Central memory CD8-positive, alpha-beta T cell (primary cell): ENCODE data around the gene EVI5L.
"Not testable (repeated sequence)": the region's sequence is repeated elsewhere in the genome, so short reads cannot be mapped to it uniquely, and the experiment has no call there.

Experiments
- ATAC-seq: fragments of 150-1000 bp; cut with Tn5 transposase; replicated peaks from 2 replicates; pipeline ENCODE4 v1.10.0; 2022; ENCODE audit warnings: mild to moderate bottlenecking, moderate FRiP score, moderate number of reproducible peaks; ENCODE audit not compliant: poor library complexity, severe bottlenecking; ENCODE audit errors: extremely low read depth
- DNase-seq, 2 donors: peaks; one replicate each; pipeline ENCODE4 v3.0.0; 2021; ENCODE audit warnings: low spot score in 2 of 2
- H3K27ac Mint-ChIP-seq: one replicate; pipeline ENCODE4 v1.8.0; 2022; ENCODE audit warnings: low read depth, mild to moderate bottlenecking, moderate library complexity, mixed read lengths
- H3K27me3 Mint-ChIP-seq: one replicate; pipeline ENCODE4 v1.8.0; 2022; ENCODE audit warnings: mixed read lengths
- H3K36me3 Mint-ChIP-seq: one replicate; pipeline ENCODE4 v1.8.0; 2022; ENCODE audit warnings: mild to moderate bottlenecking, moderate library complexity, mixed read lengths; ENCODE audit not compliant: insufficient read depth
- H3K4me1 Mint-ChIP-seq: one replicate; pipeline ENCODE4 v1.8.0; 2022; ENCODE audit warnings: mixed read lengths
- H3K4me3 Mint-ChIP-seq: one replicate; pipeline ENCODE4 v1.8.0; 2022; ENCODE audit warnings: mild to moderate bottlenecking, moderate library complexity, mixed read lengths
- H3K9me3 Mint-ChIP-seq: one replicate; pipeline ENCODE4 v1.8.0; 2022; ENCODE audit warnings: mixed read lengths

Gene EVI5L

DNA sequence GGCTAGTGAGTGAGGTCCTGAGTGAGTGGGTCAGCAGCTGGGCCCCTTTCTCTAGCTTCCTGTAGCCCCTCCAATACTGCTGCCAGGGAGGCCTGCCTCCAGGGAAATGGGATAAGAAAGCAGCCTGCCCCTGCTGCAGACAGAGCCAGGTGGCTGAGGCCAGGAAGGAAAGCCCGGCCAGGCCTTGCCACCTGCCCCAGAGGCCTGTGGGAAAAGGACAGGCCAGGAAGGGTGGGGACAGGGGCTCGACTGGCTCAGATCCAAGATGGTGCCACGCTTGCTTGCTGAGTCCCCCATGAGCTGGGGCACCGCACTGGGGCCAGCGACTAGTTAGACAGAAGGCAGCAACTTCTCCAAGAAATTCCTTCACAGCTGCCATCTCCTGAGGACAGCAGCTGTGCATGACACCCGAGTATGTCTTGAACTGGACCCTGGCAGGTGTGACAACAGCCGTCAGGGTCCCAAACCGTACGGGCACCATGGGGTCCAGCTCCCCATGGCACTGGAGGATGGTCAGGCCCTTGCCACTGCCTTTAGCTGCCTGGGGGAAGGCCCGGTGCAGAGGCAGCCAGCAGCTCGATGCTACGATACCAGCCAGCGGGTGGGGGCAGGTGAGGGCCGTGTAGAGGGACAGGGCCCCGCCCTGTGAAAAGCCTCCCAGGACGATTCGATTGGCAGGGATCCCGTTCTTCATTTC is 49.2 kb downstream of the EVI5L start:
- ATAC-seq (no peak), DNase-seq (no peak)

DNA sequence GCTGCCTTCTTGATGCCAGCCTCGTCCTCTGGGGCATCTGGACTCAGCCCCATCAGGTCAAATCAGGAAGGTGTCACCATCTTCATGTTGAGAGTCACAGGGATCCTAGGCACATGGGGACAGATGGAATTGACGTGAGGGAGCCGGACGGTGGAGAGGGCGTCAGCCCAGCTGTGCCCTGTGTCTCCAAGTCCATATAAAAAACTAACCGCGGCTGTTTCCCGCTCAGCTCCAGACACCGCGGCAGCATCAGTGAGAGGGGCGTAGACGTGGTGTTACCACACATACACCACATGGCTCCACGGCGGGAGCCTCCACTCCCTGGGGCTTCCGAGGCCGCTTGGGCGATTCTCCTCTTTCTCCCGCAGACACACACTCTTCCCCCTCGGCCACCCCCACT is 49.8 kb downstream of the EVI5L start:
- no peak for DNase-seq
- no peaks in the 10 kb centered on the region for H3K4me1 Mint-ChIP-seq
- H3K4me3 Mint-ChIP-seq = no peak overlapping the region
- H3K27ac Mint-ChIP-seq = no peak overlapping the region
- no peaks in the 10 kb centered on the region for H3K27me3 Mint-ChIP-seq
- ATAC-seq = no peak
- no peaks in the 10 kb centered on the region for H3K9me3 Mint-ChIP-seq
- H3K36me3 Mint-ChIP-seq = peaks cover 4% of the 10 kb centered on the region

More for the DNA sequence above, 49.2 kb downstream of the EVI5L start:
- Mint-ChIP-seq H3K27ac (no peak overlapping the region), H3K4me3 (no peak overlapping the region), H3K36me3 (peaks cover 4% of the 10 kb centered on the region), H3K9me3 (no peaks in the 10 kb centered on the region), H3K4me1 (no peaks in the 10 kb centered on the region), H3K27me3 (no peaks in the 10 kb centered on the region)

DNA sequence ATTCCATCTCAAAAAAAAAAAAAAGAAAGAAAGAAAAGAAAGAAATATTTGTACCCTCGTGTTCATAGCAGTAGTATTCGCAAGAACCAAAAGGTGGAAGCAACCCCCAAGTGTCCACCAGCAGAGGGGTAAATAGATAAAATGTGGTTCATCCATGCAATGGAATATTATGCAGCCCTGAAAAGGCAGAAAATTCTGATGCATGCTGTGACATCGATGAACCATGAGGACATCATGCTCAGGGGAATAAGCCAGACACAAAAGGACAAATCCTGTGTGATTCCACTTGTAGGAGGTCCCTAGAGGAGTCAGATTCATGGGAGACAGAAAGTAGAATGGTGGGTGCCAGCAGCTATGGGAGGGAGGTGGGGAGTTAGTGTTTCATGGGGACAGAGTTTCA is 51.9 kb downstream of the EVI5L start:
- DNase-seq = no peak
- Mint-ChIP-seq H3K9me3 (no peaks in the 10 kb centered on the region), H3K27me3 (no peaks in the 10 kb centered on the region), H3K27ac (no peak overlapping the region), H3K4me3 (no peak overlapping the region), H3K36me3 (peaks cover 4% of the 10 kb centered on the region), H3K4me1 (no peaks in the 10 kb centered on the region)
- ATAC-seq = no peak

DNA sequence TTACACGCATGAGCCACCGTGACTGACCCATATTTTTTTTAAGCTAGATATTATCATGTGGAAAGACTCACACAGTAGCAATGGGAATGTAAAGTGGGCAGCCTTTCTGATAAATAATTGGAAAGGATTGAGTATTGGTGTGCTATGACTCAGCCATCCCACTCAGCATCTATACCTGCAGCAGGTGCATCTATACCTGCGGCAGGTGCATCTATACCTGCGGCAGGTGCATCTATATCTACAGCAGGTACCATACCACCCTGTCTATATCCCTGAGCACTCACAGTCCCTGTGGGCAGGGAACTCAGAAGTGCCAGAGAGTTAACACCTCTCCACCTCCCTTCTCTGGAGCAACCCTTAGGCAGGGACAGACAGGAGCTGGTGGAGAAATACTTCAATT is 53.1 kb downstream of the EVI5L start:
- ATAC-seq (no peak), DNase-seq (no peak)
- H3K27me3 Mint-ChIP-seq = peaks cover 10% of the 10 kb centered on the region
- peaks cover 3% of the 10 kb centered on the region for H3K36me3 Mint-ChIP-seq
- no peaks in the 10 kb centered on the region for H3K4me1 Mint-ChIP-seq
- no peak overlapping the region for H3K27ac Mint-ChIP-seq
- H3K9me3 Mint-ChIP-seq = no peaks in the 10 kb centered on the region
- no peak overlapping the region for H3K4me3 Mint-ChIP-seq

DNA sequence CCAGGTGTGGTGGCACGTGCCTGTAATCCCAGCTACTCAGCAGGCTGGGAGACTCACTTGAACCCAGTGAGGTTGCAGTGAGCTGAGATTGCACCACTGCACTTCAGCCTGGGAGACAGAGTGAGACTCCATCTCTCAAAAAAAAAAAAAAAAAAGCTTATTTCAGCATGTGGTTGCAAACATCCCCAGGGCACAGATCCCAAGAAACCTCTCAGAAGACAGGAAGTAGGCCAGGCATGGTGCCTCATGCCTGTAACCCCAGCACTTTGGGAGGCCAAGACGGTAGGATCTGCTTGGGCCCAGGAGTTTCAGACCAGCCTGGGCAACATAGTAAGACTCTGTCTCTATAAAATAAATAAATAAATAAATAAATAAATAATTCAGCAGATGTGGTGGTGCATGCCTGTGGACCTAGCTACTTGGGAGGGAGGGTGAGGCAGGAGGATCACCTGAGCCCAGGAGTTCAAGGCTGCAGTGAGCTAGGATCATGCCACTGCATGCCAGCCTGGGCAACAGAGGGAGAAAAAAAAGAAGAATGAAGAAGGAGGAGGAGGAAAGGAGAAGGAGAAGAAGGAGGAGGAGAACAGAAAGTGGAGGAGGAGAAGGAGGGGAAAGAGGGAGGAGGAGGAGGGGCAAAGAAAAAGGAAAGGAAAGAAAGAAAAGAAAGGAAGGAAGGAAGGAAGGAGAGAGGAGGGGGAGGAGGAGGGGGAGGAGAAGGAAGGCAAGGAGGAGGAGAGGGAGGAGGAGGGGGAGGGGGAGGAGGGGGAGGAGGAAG is 54.0 kb downstream of the EVI5L start:
- Mint-ChIP-seq H3K9me3 (no peaks in the 10 kb centered on the region), H3K36me3 (peaks cover 3% of the 10 kb centered on the region), H3K27me3 (peaks cover 15% of the 10 kb centered on the region), H3K4me3 (no peak overlapping the region), H3K4me1 (no peaks in the 10 kb centered on the region), H3K27ac (no peak overlapping the region)
- ATAC-seq (no peak), DNase-seq (no peak)

DNA sequence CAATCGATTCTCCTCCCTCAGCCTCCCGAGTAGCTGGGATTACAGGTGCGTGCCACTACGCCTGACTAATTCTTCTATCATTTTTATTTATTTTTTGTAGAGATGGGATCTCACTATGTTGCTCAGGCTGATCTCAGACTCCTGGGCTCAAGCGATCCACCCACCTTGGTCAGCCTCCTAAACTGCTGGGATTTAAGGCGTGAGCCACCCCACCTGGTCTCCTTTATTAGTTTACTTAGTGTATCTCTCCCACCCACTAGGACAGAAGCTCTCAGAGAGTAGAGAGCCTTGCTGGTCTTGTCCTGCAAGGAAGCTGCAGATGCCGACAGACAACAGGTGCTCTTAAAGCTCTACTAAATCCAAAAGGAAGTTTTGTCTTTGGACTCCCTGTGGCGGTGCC is 55.8 kb downstream of the EVI5L start:
- H3K9me3 Mint-ChIP-seq = no peaks in the 10 kb centered on the region
- H3K27me3 Mint-ChIP-seq = peaks cover 20% of the 10 kb centered on the region
- no peak overlapping the region for H3K27ac Mint-ChIP-seq
- DNase-seq (no peak), ATAC-seq (no peak)
- no peak overlapping the region for H3K4me3 Mint-ChIP-seq
- peaks cover 3% of the 10 kb centered on the region for H3K36me3 Mint-ChIP-seq
- H3K4me1 Mint-ChIP-seq = no peaks in the 10 kb centered on the region

DNA sequence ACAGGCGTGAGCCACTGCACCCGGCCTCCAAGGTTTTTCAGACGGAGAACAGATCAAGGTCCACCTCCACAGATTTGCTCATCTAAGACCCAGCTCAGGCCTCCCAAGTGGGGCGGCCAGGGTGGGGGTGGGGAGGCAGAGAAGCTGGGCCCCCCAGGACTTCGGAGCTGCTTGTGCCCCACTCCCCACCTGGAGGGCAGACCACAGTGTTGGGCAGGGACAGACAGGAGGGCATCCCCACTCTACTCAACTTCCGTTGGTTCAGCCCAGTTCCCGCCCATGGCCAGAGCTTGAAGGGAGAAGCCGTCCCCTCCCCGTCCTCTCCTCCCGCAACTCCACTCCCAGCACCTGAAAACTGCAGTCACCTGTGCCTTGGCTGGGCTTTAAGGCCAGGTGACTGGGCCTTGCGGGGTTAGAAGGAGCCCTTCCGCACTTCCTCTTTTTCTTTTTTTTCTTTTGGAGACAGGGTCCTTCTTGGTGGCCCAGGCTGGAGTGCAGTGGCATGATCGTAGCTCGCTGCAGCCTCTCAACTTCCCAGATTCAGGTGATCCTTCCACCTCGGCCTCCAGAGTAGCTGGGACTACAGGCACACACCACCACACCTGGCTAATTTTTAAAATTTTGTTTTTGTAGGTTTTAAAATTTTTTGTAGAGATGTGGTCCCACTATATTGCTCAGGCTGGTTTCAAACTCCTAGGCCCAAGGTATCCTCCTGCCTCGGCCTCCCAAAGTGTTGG is 57.6 kb downstream of the EVI5L start:
- Mint-ChIP-seq H3K36me3 (peaks cover 1% of the 10 kb centered on the region), H3K4me3 (no peak overlapping the region), H3K27ac (no peak overlapping the region), H3K9me3 (no peaks in the 10 kb centered on the region), H3K27me3 (peaks cover 20% of the 10 kb centered on the region), H3K4me1 (no peaks in the 10 kb centered on the region)
- DNase-seq (no peak), ATAC-seq (no peak)

DNA sequence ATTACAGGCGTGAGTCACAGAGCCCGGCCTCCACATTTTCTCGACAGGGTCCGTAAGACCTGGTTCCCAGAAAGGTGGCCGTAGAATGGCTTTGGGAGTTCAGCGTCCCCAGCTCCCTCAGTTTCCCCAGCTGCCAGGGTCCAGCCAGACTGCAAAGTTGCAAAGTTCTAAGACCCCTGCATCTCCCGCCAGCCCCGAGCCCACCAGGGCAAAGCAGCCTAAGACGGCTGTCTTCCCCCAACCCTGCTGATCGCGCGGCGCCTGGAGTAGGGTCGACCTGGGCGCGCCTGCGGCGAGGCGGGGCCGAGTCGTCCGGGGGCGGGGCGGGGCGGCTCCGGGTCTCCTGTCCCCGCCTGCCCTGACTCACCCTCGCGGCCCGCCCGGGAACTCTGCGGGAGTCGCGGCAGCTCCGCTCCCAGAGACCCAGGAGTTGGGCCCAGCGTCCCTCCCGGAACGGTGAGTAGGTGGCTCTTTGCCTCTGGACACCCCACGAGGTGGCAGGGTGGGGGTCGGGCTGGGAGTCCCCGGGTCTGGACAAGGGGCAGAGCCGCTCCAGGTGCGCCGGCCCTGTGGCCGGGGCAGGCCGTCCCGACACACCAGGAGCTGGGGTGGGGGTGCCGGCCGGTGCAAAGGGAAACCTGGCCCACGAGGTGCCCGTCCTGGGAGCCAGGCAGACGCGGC is 58.3 kb downstream of the EVI5L start, which contains the start of gene LRRC8E:
TSS of gene LRRC8E (plus strand) at position 366 of the 681 bp plus-strand sequence. CDS start 7,094 bp downstream, outside the sequence.
- Mint-ChIP-seq H3K27me3 (peaks cover 20% of the 10 kb centered on the region), H3K27ac (no peak within 1 kb of the TSS), H3K36me3 (peaks cover 1% of the 10 kb centered on the region), H3K4me3 (no peak within 1 kb of the TSS), H3K9me3 (no peaks in the 10 kb centered on the region), H3K4me1 (no peaks in the 10 kb centered on the region)
- ATAC-seq = no peak
- DNase-seq = no peak

DNA sequence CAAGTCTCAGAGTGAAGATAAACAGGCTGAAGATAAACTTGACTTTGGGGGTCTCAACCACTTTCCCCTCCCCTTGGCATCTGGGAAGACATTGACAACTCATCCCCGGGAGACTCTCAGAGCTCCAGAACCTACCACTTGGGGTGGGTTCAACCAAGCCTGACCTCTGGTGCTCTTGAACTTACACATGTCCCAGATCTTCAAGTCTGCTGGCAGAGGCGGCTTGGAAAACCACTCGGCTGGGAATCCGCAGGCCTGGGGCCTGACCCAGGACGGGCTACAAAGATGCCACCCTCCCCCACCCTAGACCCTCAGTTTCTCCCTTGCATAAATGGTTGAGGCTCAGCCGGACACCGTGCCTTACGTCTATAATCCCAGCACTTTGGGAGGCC is 58.8 kb downstream of the EVI5L start:
- no peak for DNase-seq
- Mint-ChIP-seq H3K9me3 (no peaks in the 10 kb centered on the region), H3K4me1 (no peaks in the 10 kb centered on the region), H3K27ac (no peak overlapping the region), H3K36me3 (peaks cover 1% of the 10 kb centered on the region), H3K27me3 (peaks cover 21% of the 10 kb centered on the region), H3K4me3 (no peak overlapping the region)
- no peak for ATAC-seq

DNA sequence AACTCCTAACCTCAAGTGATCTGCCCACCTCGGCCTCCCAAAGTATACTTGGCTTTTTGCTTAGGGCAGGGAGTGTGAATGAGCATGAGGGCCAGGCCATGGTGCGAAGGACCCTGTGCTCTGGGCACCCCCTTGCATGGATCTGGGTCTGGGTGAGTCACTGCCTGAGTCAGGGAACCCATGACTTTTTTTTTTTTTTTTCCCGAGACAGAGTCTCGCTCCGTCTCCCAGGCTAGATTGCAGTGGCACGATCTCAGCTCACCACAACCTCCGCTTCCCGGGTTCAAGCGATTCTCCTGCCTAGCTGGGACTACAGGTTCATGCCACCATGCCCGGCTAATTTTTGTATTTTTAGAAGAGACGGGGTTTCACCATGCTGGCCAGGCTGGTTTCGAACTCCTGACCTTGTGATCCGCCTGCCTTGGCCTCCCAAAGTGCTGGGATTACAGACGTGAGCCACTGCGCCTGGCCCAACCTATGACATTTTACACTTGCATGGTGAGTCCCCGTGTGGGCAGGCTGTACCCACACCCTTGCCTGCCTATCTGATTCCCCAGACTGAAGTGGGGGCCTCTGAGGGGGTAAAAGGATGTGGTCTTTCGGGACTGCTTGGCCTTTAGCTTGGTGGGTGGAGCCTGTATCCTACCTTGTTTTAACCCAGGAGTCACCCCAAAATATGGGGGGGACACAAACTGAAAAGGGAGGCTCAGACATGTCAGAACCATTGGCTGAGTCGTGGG is 63.5 kb downstream of the EVI5L start:
- not testable (repeated sequence) for H3K27ac Mint-ChIP-seq, DNase-seq, H3K4me3 Mint-ChIP-seq, H3K36me3 Mint-ChIP-seq, H3K9me3 Mint-ChIP-seq, ATAC-seq, H3K4me1 Mint-ChIP-seq
- peaks cover 24% of the 10 kb centered on the region for H3K27me3 Mint-ChIP-seq

DNA sequence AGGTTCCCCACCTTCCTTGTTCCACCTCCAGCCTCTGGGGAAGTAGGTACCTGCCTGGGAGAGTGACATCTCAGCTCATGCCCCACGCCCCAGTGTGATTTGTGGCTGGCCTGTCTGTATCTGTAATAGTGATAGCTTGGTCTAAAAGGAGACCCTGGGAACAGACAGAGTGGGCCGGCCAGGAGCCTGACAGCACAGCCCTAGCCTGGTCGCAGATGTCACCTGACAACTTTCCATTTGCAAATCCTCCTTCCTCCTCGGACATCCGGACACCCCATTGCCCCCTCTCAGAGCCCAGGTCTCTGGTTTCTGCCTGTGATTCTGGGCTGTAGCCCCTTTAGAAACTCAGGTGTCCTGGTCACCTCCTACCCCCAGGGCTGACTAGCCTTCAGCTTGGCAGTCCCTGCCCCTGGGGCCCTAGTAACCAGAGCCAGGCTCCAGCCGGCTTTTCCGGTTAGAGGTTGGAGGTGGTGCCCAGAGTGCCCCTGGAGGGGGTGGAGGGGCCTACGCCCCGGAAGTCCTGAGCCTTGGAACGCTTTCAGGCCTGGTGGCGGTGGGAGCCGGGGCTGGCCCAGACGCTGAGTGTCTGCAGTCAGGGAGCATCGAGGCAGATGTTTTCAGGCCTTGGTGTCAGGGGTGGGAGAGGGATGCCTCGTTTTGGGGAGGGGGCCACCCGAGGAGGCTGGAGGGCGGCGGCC is 64.7 kb downstream of the EVI5L start:
- H3K27me3 Mint-ChIP-seq = peaks cover 15% of the 10 kb centered on the region
- DNase-seq (peak in 1 of 2 donors; percentile 7), ATAC-seq (no peak)
- H3K27ac Mint-ChIP-seq = no peak overlapping the region
- H3K36me3 Mint-ChIP-seq = no peaks in the 10 kb centered on the region
- no peaks in the 10 kb centered on the region for H3K9me3 Mint-ChIP-seq
- H3K4me1 Mint-ChIP-seq = no peaks in the 10 kb centered on the region
- H3K4me3 Mint-ChIP-seq = no peak overlapping the region
